ENCODE data around the gene CXCR5.
"Not testable (repeated sequence)": the region's sequence is repeated elsewhere in the genome, so short reads cannot be mapped to it uniquely, and the experiment has no call there.

GRCh38 chr11:118842843-118843242 lies 40.8 kb upstream of the CXCR5 start:
- not testable (repeated sequence) for TF ChIP-seq EZH2 (IDR thresholded peaks at IDR 0.05; ENCODE audit: low read length, missing control alignments); CTCF (conservative IDR thresholded peaks at IDR 0.05 in 1 of 2, IDR thresholded peaks at IDR 0.05 in 1 of 2; ENCODE audit: low read depth in 1 of 2, low read length in 2 of 2)
